Ascending aorta (tissue), 2 donors: ENCODE data around the gene ADAMTS2. TPM values are rescaled to one million over a fixed set of nuclear protein-coding genes. Genes with fewer than 3 reads are reported as not detected.

Experiments used
- DNase-seq, 2 donors: peaks; one replicate each; pipeline ENCODE4 v3.0.0-alpha.2; 2019; ENCODE audit warnings: low spot score in 2 of 2
- H3K27ac ChIP-seq, 2 donors: fragments of 200-600 bp; sonication (generic); one replicate each; pipeline ENCODE4 v1.5.1; 2016 to 2017; ENCODE audit warnings: mild to moderate bottlenecking in 1 of 2
- H3K27me3 ChIP-seq: fragments of 200-600 bp; sonication (generic); one replicate; pipeline ENCODE4 v1.5.1; 2017
- H3K36me3 ChIP-seq, 2 donors: fragments of 200-600 bp; sonication (generic); one replicate each; pipeline ENCODE4 v1.5.1; 2016
- H3K4me1 ChIP-seq, 2 donors: fragments of 200-600 bp; sonication (generic); one replicate each; pipeline ENCODE4 v1.5.1; 2016 to 2017; ENCODE audit warnings: mild to moderate bottlenecking in 1 of 2
- H3K4me3 ChIP-seq, 2 donors: fragments of 200-600 bp; sonication (generic); one replicate each; pipeline ENCODE4 v1.5.1; 2016 to 2017; ENCODE audit warnings: mild to moderate bottlenecking in 1 of 2
- H3K9me3 ChIP-seq, 2 donors: fragments of 200-600 bp; sonication (generic); one replicate each; pipeline ENCODE4 v1.5.1; 2016
- CTCF ChIP-seq, 3 experiments: fragments of 200-600 bp in 2 of 3; fragments of 450-650 bp in 1 of 3; sonication (generic) in 2 of 3; IDR thresholded peaks; one replicate each; pipeline ENCODE4 v1.5.1; 2016 to 2019; ENCODE audit warnings: antibody characterized with exemption in 3 of 3, mild to moderate bottlenecking in 1 of 3, moderate library complexity in 1 of 3
- intact Hi-C: fragments of 100-400 bp; cut with DNase I; formaldehyde crosslinking; loops from one replicate; pipeline ENCODE4 v1.15.1; 2023
- total RNA-seq: library from RNA; depleted of rRNA; stranded (reverse); fragments of >200 nt; gene quantifications from one replicate; pipeline ENCODE4 v1.1.0, GENCODE V29; 2016

Gene ADAMTS2
- total RNA-seq, 1 donor from 2014 or later = 51.0 TPM

- intact Hi-C loops = no loop called here
- Histone ChIP-seq H3K4me1 (no peaks in the 10 kb centered on the region), H3K9me3 (no peaks in the 10 kb centered on the region), H3K36me3 (no peaks in the 10 kb centered on the region), H3K27ac (no peak overlapping the region), H3K4me3 (no peak overlapping the region), H3K27me3 (no peaks in the 10 kb centered on the region)
- DNase-seq = no peak
- TF ChIP-seq CTCF (IDR thresholded peaks at IDR 0.05) = no peak
Measured at GRCh38 chr5:179223528-179223927, 121.7 kb downstream of the ADAMTS2 start.

- Histone ChIP-seq H3K4me3 (no peak overlapping the region), H3K4me1 (no peaks in the 10 kb centered on the region), H3K36me3 (no peaks in the 10 kb centered on the region), H3K27me3 (no peaks in the 10 kb centered on the region), H3K9me3 (no peaks in the 10 kb centered on the region), H3K27ac (no peak overlapping the region)
- no peak for DNase-seq
- TF ChIP-seq CTCF (IDR thresholded peaks at IDR 0.05) = no peak
- intact Hi-C loops = no loop called here
Measured at GRCh38 chr5:179222246-179223017, 122.8 kb downstream of the ADAMTS2 start.

GRCh38 chr5:179221877-179222220 lies 123.4 kb downstream of the ADAMTS2 start:
- TF ChIP-seq CTCF (IDR thresholded peaks at IDR 0.05) = no peak
- Histone ChIP-seq H3K36me3 (no peaks in the 10 kb centered on the region), H3K4me1 (no peaks in the 10 kb centered on the region), H3K27me3 (no peaks in the 10 kb centered on the region), H3K9me3 (no peaks in the 10 kb centered on the region), H3K4me3 (no peak overlapping the region), H3K27ac (no peak overlapping the region)
- DNase-seq = no peak
- intact Hi-C loops = no loop called here

- intact Hi-C loops = no loop called here
- Histone ChIP-seq H3K4me1 (no peaks in the 10 kb centered on the region), H3K27ac (no peak overlapping the region), H3K36me3 (no peaks in the 10 kb centered on the region), H3K9me3 (no peaks in the 10 kb centered on the region), H3K4me3 (no peak overlapping the region), H3K27me3 (no peaks in the 10 kb centered on the region)
- TF ChIP-seq CTCF (IDR thresholded peaks at IDR 0.05) = no peak
- no peak for DNase-seq
Measured at GRCh38 chr5:179221196-179221876, 123.9 kb downstream of the ADAMTS2 start.

GRCh38 chr5:179220716-179221115 lies 124.5 kb downstream of the ADAMTS2 start:
- H3K36me3 ChIP-seq = no peaks in the 10 kb centered on the region
- no peak for DNase-seq
- intact Hi-C loops = no loop called here

More at GRCh38 chr5:179220716-179221115, 124.5 kb downstream of the ADAMTS2 start:
- Histone ChIP-seq H3K4me3 (no peak overlapping the region), H3K4me1 (no peaks in the 10 kb centered on the region), H3K27me3 (no peaks in the 10 kb centered on the region), H3K9me3 (no peaks in the 10 kb centered on the region), H3K27ac (no peak overlapping the region)
- TF ChIP-seq CTCF (IDR thresholded peaks at IDR 0.05) = no peak
